ENCODE measurements around the gene SEMA6C. TPM values are rescaled to one million over a fixed set of nuclear protein-coding genes. Genes with fewer than 3 reads are reported as not detected.
A peak's percentile ranks its signal among the peaks of the same experiment; 100 is the strongest.
"Not testable (repeated sequence)": the region's sequence is repeated elsewhere in the genome, so short reads cannot be mapped to it uniquely, and the experiment has no call there.

The SEMA6C gene
- total RNA-seq (10 to 100 TPM; 36.4 to 97.1 (median 50.8) TPM), polyA plus RNA-seq (10 to 100 TPM; 16.4 to 85.0 TPM)
- long read RNA-seq, donor 1, partial matches to known transcripts = 4 of 37 reads
- long read RNA-seq, donor 1, other reads (novel, unspliced or antisense) = 33 of 37 reads
- long read RNA-seq, donor 2, partial matches to known transcripts = 0 of 9 reads
- long read RNA-seq, donor 2, other reads (novel, unspliced or antisense) = 9 of 9 reads
- long read RNA-seq, donor 3, partial matches to known transcripts = 2 of 20 reads
- long read RNA-seq, donor 3, other reads (novel, unspliced or antisense) = 18 of 20 reads

GRCh38 chr1:151146412-151147131 lies at the start of gene SEMA6C:
Gene SEMA6C (minus strand): TSS chr1:151146631. CDS start chr1:151142621, 4,010 bp downstream.
- H3K4me3 ChIP-seq = peak within 1 kb of the TSS; percentile 66 to 97 (median 84)
- WGBS, 4 donors = 0 to 1% (median 0%) methylated on average over 36 to 61 of the region's 61 CpGs
- peak within 1 kb of the TSS; percentile 79 to 92 (median 87) for H3K27ac ChIP-seq
- peaks cover 0 to 10% (median 3%) of the 10 kb centered on the region in 9 donors for H3K36me3 ChIP-seq
- peak; percentile 97 to 98 (median 98) for DNase-seq
- TF ChIP-seq POLR2A (IDR thresholded peaks at IDR 0.05) (peak; percentile 94 to 97), CTCF (IDR thresholded peaks at IDR 0.05) (no peak)
- H3K27me3 ChIP-seq = peaks cover 0 to 5% (median 0%) of the 10 kb centered on the region in 9 donors
- H3K4me1 ChIP-seq = peaks cover 13 to 53% (median 39%) of the 10 kb centered on the region in 12 donors
- H3K9me3 ChIP-seq = no peaks in the 10 kb centered on the region
- ATAC-seq = peak; percentile 93 to 95 (median 93)
- intact Hi-C loops (cut with DNase I) = loop anchor here in 2 of 10 donors (2.0 to 10.0 kb wide), 3 partner anchors 18 to 139 kb away; partner anchors contain the start of genes LYSMD1 (in 1 of the 2), MINDY1 (in 1 of the 2) and PRUNE1 (in 1 of the 2)

- Histone ChIP-seq H3K27ac (peak overlapping the region in 6 of 12 donors; percentile 2 to 73 (median 55)), H3K4me3 (peak overlapping the region in 3 of 12 donors; percentile 4 to 22 (median 7)), H3K4me1 (peaks cover 0 to 29% (median 15%) of the 10 kb centered on the region in 12 donors)
- DNase-seq (peak in 4 of 5 donors; percentile 56 to 81 (median 63)), ATAC-seq (peak in 3 of 4 donors; percentile 15 to 33 (median 27))
- not testable (repeated sequence) for H3K9me3 ChIP-seq, H3K27me3 ChIP-seq, H3K36me3 ChIP-seq
- intact Hi-C loops (cut with DNase I) = loop anchor here in 7 of 10 donors (5.0 to 10.0 kb wide), 5 partner anchors 57 to 210 kb away; partner anchors contain the start of genes PSMD4 (in 4 of the 7) and RFX5 (in 1 of the 7)
- 63 to 74% (median 68%) methylated on average over 17 of the region's 17 CpGs for WGBS, 4 donors
Measured at GRCh38 chr1:151194894-151195594, 48.6 kb upstream of the SEMA6C start.

GRCh38 chr1:151193856-151194255 lies 47.4 kb upstream of the SEMA6C start:
- Histone ChIP-seq H3K4me1 (peaks cover 0 to 28% (median 15%) of the 10 kb centered on the region in 12 donors), H3K36me3 (no peaks in the 10 kb centered on the region), H3K9me3 (no peaks in the 10 kb centered on the region), H3K27ac (no peak overlapping the region), H3K27me3 (no peaks in the 10 kb centered on the region), H3K4me3 (no peak overlapping the region)
- 77 to 84% (median 80%) methylated on average over 1 of the region's 1 CpG for WGBS, 4 donors
- intact Hi-C loops (cut with DNase I) = loop anchor here in 5 of 10 donors (5.0 to 10.0 kb wide), 4 partner anchors 58 to 211 kb away; partner anchors contain the start of genes PSMD4 (in 2 of the 5) and RFX5 (in 1 of the 5)
- no peak for TF ChIP-seq CTCF (IDR thresholded peaks at IDR 0.05)
- no peak for TF ChIP-seq POLR2A (IDR thresholded peaks at IDR 0.05)
- DNase-seq (no peak), ATAC-seq (no peak)

GRCh38 chr1:151193304-151193703 lies 46.9 kb upstream of the SEMA6C start:
- intact Hi-C loops (cut with DNase I) = loop anchor here in 5 of 10 donors (5.0 to 10.0 kb wide), 4 partner anchors 59 to 211 kb away; partner anchors contain the start of genes PSMD4 (in 2 of the 5) and RFX5 (in 1 of the 5)
- Histone ChIP-seq H3K4me1 (peaks cover 0 to 34% (median 21%) of the 10 kb centered on the region in 12 donors), H3K9me3 (no peaks in the 10 kb centered on the region), H3K36me3 (no peaks in the 10 kb centered on the region), H3K27me3 (no peaks in the 10 kb centered on the region), H3K4me3 (no peak overlapping the region), H3K27ac (no peak overlapping the region)
- WGBS, 4 donors = 68 to 82% (median 73%) methylated on average over 6 of the region's 6 CpGs
- TF ChIP-seq CTCF (IDR thresholded peaks at IDR 0.05) (no peak), POLR2A (IDR thresholded peaks at IDR 0.05) (no peak)
- DNase-seq = no peak
- no peak for ATAC-seq
